PC-3 (cell line): Measurements from ENCODE around the gene MAGEE2. TPM values are rescaled to one million over a fixed set of nuclear protein-coding genes. Genes with fewer than 3 reads are reported as not detected.

ENCODE experiments used
- ATAC-seq: fragments of 200-7000 bp; cut with Tn5 transposase; 2 replicates; pipeline ENCODE4 v1.9.1; 2020; ENCODE audit warnings: mild to moderate bottlenecking, moderate library complexity
- Bru-seq: library from RNA; stranded (reverse); fragments of 400-500 nt; gene quantifications from one replicate; lab custom pipeline; 2021; lab: Mats Ljungman, UMichigan
- BruChase-seq, 2 experiments: library from RNA; stranded (reverse); fragments of 400-500 nt; gene quantifications; one replicate each; lab custom pipeline; 2021; lab: Mats Ljungman, UMichigan
- BruUV-seq: library from RNA; stranded (reverse); fragments of 400-500 nt; replicated peaks from 2 replicates; lab custom pipeline; 2021; lab: Mats Ljungman, UMichigan
- CTCF ChIA-PET: fragments of 300-600 bp; sonication (Branson Sonifier 250); formaldehyde crosslinking; loops from one replicate; lab custom pipeline; 2022; ENCODE audit warnings: antibody characterized with exemption; lab: Charles Lee
- POLR2A ChIA-PET: fragments of 300-600 bp; sonication (Branson Sonifier 250); formaldehyde crosslinking; loops from one replicate; lab custom pipeline; 2022; ENCODE audit warnings: antibody characterized with exemption; ENCODE audit not compliant: unreplicated experiment; lab: Charles Lee
- DNase-seq: peaks from one replicate; pipeline ENCODE4 v3.0.0-alpha.2; 2015
- H2AFZ ChIP-seq: fragments of 300-600 bp; sonication (generic); 2 replicates; pipeline ENCODE4 v1.6.0; 2016; ENCODE audit warnings: antibody characterized with exemption, low read length
- H3F3A ChIP-seq: fragments of 300-600 bp; sonication (generic); one replicate; pipeline ENCODE4 v1.6.0; 2017; ENCODE audit warnings: antibody characterized with exemption, low read length, control low read depth, mild to moderate bottlenecking; ENCODE audit not compliant: unreplicated experiment
- H3K27ac ChIP-seq: fragments of 300-600 bp; sonication (generic); 2 replicates; pipeline ENCODE4 v1.5.1; 2016; ENCODE audit warnings: mild to moderate bottlenecking, low read length
- H3K27me3 ChIP-seq: fragments of 300-600 bp; sonication (generic); 2 replicates; pipeline ENCODE4 v1.6.1; 2016; ENCODE audit warnings: low read length, mixed read lengths
- H3K36me3 ChIP-seq: fragments of 300-600 bp; sonication (generic); 2 replicates; pipeline ENCODE4 v1.6.1; 2016; ENCODE audit warnings: low read depth, mixed run types, low read length, mixed read lengths
- H3K4me1 ChIP-seq: fragments of 300-600 bp; sonication (generic); 2 replicates; pipeline ENCODE4 v1.5.1; 2016; ENCODE audit warnings: low read length; ENCODE audit not compliant: insufficient read depth
- H3K4me2 ChIP-seq: fragments of 300-600 bp; sonication (generic); 2 replicates; pipeline ENCODE4 v1.6.0; 2016; ENCODE audit warnings: low read length
- H3K4me3 ChIP-seq: fragments of 300-600 bp; sonication (generic); 2 replicates; pipeline ENCODE4 v1.5.1; 2016; ENCODE audit warnings: mild to moderate bottlenecking, low read length, mixed read lengths
- H3K79me2 ChIP-seq: fragments of 300-600 bp; sonication (generic); 2 replicates; pipeline ENCODE4 v1.6.1; 2017; ENCODE audit warnings: low read length, mixed read lengths
- H3K9ac ChIP-seq: fragments of 300-600 bp; sonication (generic); 2 replicates; pipeline ENCODE4 v1.6.0; 2016; ENCODE audit warnings: mild to moderate bottlenecking, low read length
- H3K9me2 ChIP-seq: fragments of 300-600 bp; sonication (generic); replicated peaks from 2 replicates; pipeline ENCODE4 v1.6.1; 2016; ENCODE audit warnings: mixed run types, low read length, mixed read lengths
- H3K9me3 ChIP-seq: fragments of 300-600 bp; sonication (generic); 2 replicates; pipeline ENCODE4 v1.6.1; 2016; ENCODE audit warnings: low read length, mixed read lengths
- H4K20me1 ChIP-seq: fragments of 300-600 bp; sonication (generic); 2 replicates; pipeline ENCODE4 v1.6.1; 2016; ENCODE audit warnings: low read length, mixed read lengths
- EZH2 ChIP-seq: fragments of 300-600 bp; sonication (generic); IDR thresholded peaks from one replicate; pipeline ENCODE4 v1.6.1; 2017; ENCODE audit warnings: antibody characterized with exemption, mild to moderate bottlenecking, low read length; ENCODE audit not compliant: unreplicated experiment
- EZH2phosphoT487 ChIP-seq: fragments of 300-600 bp; sonication (generic); IDR thresholded peaks from 2 replicates; pipeline ENCODE4 v1.6.1; 2018; ENCODE audit warnings: mild to moderate bottlenecking, antibody characterized with exemption, low read length, borderline replicate concordance
- intact Hi-C: fragments of 100-400 bp; cut with micrococcal nuclease; formaldehyde crosslinking; loops from 2 replicates; pipeline ENCODE4 v1.9.0; 2023
- long read RNA-seq: library from polyadenylated mRNA; unstranded; transcript quantifications from one replicate; pipeline ENCODE4 v2.0.0, GENCODE V29; 2021; ENCODE audit not compliant: unreplicated experiment
- total RNA-seq: library from RNA; depleted of rRNA; stranded (reverse); fragments of >200 nt; gene quantifications from 2 replicates; pipeline ENCODE4 v1.2.3, GENCODE V29; 2014; rRNA removed
- TF ChIP-seq, protein P1 (sequence below): fragments of 300-600 bp; sonication (generic); conservative IDR thresholded peaks from 2 replicates; pipeline ENCODE4 v1.5.1; 2017; ENCODE audit warnings: antibody characterized with exemption, low read depth, mild to moderate bottlenecking, low read length

Gene MAGEE2, protein sequence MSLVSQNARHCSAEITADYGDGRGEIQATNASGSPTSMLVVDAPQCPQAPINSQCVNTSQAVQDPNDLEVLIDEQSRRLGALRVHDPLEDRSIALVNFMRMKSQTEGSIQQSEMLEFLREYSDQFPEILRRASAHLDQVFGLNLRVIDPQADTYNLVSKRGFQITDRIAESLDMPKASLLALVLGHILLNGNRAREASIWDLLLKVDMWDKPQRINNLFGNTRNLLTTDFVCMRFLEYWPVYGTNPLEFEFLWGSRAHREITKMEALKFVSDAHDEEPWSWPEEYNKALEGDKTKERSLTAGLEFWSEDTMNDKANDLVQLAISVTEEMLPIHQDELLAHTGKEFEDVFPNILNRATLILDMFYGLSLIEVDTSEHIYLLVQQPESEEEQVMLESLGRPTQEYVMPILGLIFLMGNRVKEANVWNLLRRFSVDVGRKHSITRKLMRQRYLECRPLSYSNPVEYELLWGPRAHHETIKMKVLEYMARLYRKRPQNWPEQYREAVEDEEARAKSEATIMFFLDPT
- total RNA-seq (not detected in 2 replicates), Bru-seq, nascent RNA (not detected), BruChase-seq, experiment 1, labeled RNA remaining after a 6-hour chase (not detected), BruChase-seq, experiment 2, labeled RNA remaining after a 2-hour chase (not detected)
- long read RNA-seq = 0 reads

DNA sequence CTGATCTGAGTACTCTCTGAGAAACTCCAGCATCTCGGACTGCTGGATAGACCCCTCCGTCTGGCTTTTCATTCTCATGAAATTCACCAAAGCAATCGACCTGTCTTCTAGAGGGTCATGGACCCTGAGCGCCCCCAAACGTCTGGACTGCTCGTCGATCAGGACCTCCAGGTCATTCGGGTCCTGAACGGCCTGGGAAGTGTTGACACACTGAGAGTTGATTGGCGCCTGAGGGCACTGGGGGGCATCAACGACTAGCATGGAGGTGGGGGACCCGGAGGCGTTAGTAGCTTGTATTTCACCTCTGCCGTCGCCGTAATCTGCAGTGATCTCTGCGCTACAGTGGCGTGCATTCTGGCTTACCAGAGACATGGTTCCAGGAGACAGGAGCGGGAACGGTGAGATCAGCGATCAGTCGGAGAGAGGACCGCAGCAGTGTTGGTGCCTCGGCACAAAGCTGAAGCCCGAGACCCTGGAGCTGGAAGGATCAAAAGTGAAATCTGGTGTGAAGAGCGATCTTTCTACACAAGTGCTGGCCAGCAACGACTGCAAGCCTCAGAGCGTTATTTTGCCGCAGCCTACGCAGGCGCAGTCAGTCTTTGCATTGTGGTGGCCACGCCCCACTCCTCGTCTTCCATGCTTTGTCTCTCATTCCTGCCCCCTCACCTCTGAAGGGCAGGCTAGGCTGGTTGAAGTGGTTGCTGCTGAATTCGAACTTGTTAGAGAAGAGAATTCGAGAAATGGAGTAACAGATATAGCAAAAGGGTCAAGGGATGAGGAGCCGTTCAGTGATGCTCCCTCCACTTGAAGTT is at the start of gene MAGEE2:
Gene MAGEE2, minus strand, starts transcription at position 575 of the 812 bp plus-strand sequence. Its CDS starts 203 bp downstream, at position 372.
- BruUV-seq = no TSS peak
- TF ChIP-seq EZH2 (no peak), EZH2phosphoT487 (no peak)
- TF ChIP-seq, protein P1, sequence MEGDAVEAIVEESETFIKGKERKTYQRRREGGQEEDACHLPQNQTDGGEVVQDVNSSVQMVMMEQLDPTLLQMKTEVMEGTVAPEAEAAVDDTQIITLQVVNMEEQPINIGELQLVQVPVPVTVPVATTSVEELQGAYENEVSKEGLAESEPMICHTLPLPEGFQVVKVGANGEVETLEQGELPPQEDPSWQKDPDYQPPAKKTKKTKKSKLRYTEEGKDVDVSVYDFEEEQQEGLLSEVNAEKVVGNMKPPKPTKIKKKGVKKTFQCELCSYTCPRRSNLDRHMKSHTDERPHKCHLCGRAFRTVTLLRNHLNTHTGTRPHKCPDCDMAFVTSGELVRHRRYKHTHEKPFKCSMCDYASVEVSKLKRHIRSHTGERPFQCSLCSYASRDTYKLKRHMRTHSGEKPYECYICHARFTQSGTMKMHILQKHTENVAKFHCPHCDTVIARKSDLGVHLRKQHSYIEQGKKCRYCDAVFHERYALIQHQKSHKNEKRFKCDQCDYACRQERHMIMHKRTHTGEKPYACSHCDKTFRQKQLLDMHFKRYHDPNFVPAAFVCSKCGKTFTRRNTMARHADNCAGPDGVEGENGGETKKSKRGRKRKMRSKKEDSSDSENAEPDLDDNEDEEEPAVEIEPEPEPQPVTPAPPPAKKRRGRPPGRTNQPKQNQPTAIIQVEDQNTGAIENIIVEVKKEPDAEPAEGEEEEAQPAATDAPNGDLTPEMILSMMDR = no peak
- intact Hi-C loops = no loop called here
- Histone ChIP-seq H3K27ac (no peak within 1 kb of the TSS), H3K79me2 (no peaks in the 10 kb centered on the region), H3K36me3 (no peaks in the 10 kb centered on the region), H3K4me3 (no peak within 1 kb of the TSS), H3K27me3 (no peaks in the 10 kb centered on the region), H3K4me1 (no peaks in the 10 kb centered on the region), H3K4me2 (no peak within 1 kb of the TSS), H3K9ac (no peak within 1 kb of the TSS), H4K20me1 (no peaks in the 10 kb centered on the region), H3K9me2 (no peaks in the 10 kb centered on the region), H3F3A (no peaks in the 10 kb centered on the region), H2AFZ (no peak within 1 kb of the TSS), H3K9me3 (no peaks in the 10 kb centered on the region)
- no peak for DNase-seq
- CTCF ChIA-PET = no interaction called here
- POLR2A ChIA-PET = no interaction called here
- no peak for ATAC-seq

DNA sequence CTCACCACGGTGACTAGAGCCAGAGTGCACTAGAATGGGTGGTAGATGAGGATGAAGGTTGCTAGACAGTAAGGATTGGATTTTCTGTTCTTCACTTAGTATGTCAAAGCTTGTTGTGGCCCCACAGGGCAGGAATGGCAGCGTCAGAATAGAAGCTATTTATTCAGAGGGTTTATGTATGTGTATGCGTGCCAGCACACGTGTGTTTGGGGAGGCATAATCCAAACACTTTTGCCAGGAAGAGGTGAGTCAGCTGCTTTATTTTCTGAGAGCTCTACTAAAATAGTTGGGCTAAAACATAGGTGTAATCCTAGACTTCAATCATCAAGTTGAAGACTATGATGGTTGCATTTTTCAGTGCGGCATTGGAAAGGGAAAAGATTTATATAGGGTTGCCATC is 1.2 kb upstream of the MAGEE2 start:
- H3K9ac ChIP-seq = no peak overlapping the region
- H3K4me2 ChIP-seq = no peak overlapping the region
- no peak overlapping the region for H2AFZ ChIP-seq
- H3K9me2 ChIP-seq = no peaks in the 10 kb centered on the region
- no peak overlapping the region for H3K4me3 ChIP-seq
- no peaks in the 10 kb centered on the region for H3K9me3 ChIP-seq
- CTCF ChIA-PET = no interaction called here
- H3F3A ChIP-seq = no peaks in the 10 kb centered on the region
- TF ChIP-seq EZH2phosphoT487 (no peak), EZH2 (no peak)
- TF ChIP-seq, protein P1 = no peak
- no peak overlapping the region for H3K27ac ChIP-seq
- no peaks in the 10 kb centered on the region for H3K36me3 ChIP-seq
- intact Hi-C loops = no loop called here
- POLR2A ChIA-PET = no interaction called here
- H3K4me1 ChIP-seq = no peaks in the 10 kb centered on the region
- H3K79me2 ChIP-seq = no peaks in the 10 kb centered on the region
- no peak for DNase-seq
- BruUV-seq = no TSS peak
- ATAC-seq = no peak
- H3K27me3 ChIP-seq = no peaks in the 10 kb centered on the region
- no peaks in the 10 kb centered on the region for H4K20me1 ChIP-seq
